Skeletal muscle satellite cell (primary cell): ENCODE data around the gene ACOT13.
"Not testable (repeated sequence)": the region's sequence is repeated elsewhere in the genome, so short reads cannot be mapped to it uniquely, and the experiment has no call there.

Source experiments
- H3K27me3 ChIP-seq: 2 replicates; pipeline ENCODE4 v1.7.0; 2013; ENCODE audit warnings: low read length; ENCODE audit not compliant: control insufficient read depth, insufficient read depth
- H3K36me3 ChIP-seq: 2 replicates; pipeline ENCODE4 v1.7.0; 2013; ENCODE audit warnings: mild to moderate bottlenecking, control low read depth, low read length; ENCODE audit not compliant: insufficient read depth
- H3K4me1 ChIP-seq: 2 replicates; pipeline ENCODE4 v1.7.0; 2013; ENCODE audit warnings: low read length; ENCODE audit not compliant: control insufficient read depth, insufficient read depth
- H3K4me2 ChIP-seq: 2 replicates; pipeline ENCODE4 v1.7.0; 2013; ENCODE audit warnings: mild to moderate bottlenecking, low read length
- H3K4me3 ChIP-seq: 2 replicates; pipeline ENCODE4 v1.7.0; 2013; ENCODE audit warnings: low read length
- H3K9ac ChIP-seq: 2 replicates; pipeline ENCODE4 v1.7.0; 2013; ENCODE audit warnings: mild to moderate bottlenecking, low read depth, low read length, moderate library complexity
- H3K9me3 ChIP-seq: replicated peaks from 2 replicates; pipeline ENCODE4 v1.7.0; 2013; ENCODE audit warnings: mild to moderate bottlenecking, control low read depth, low read length

Gene ACOT13

DNA sequence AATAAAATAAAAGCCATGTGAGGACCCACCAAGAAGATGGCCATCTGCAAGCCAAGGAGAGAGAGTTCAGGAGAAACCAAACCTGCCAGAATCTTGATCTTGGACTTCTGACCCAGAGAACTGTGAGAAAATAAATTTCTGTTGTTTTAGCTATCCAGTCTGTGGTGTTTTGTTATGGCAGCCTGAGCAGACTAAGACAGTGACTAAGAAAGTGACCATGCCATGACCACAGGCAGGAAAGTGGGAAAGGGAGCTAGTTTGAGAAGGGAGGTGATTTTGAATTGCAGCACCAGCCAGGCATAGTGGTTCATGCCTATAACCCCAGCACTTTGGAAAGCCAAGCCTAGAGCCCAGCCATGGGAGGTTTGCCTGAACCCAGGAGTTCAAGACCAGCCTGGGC lies 74.0 kb downstream of the ACOT13 start:
- peaks cover 33% of the 10 kb centered on the region for H3K4me1 ChIP-seq
- H3K4me2 ChIP-seq = peak overlapping the region; percentile 31
- H3K9ac ChIP-seq = no peak overlapping the region
- no peak overlapping the region for H3K4me3 ChIP-seq
- no peaks in the 10 kb centered on the region for H3K27me3 ChIP-seq
- H3K36me3 ChIP-seq = no peaks in the 10 kb centered on the region
- H3K9me3 ChIP-seq = no peaks in the 10 kb centered on the region

GRCh38 chr6:24742216-24742738 lies 75.4 kb downstream of the ACOT13 start:
- Histone ChIP-seq H3K4me3 (peak overlapping the region; percentile 55), H3K9me3 (no peaks in the 10 kb centered on the region), H3K9ac (no peak overlapping the region)

DNA sequence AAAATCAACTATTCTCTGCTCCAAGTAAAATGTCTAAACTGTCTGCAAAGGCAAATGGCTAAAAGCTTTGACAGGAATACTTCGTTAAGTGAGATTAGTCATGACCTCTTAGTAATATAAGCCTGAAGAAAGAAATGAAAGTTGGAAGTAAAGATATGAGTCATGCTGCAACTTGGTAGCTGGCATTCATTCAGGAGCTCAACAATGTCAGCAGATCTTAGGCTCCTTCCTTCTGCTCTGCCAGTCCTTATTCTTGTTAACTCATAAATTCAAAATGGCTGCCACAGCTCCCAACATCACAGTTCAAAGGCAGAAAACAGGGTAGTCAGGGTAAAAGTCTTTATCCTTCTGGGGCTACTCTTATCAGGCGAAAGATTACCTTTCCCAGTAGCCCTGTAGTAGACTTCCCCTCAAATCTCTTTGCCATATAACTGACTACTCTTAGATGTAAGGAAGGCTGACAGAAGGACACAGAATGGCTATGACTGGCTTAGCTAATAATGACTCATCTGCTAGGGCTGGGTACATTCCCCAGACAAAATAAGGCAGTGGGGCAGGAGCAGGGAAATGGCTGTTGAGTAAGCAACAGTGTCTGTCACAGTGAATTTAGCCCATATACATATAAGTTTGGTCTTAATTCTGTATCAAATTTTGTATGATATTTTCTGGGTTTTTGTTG lies 76.5 kb downstream of the ACOT13 start:
- no peaks in the 10 kb centered on the region for H3K27me3 ChIP-seq
- H3K9me3 ChIP-seq = no peaks in the 10 kb centered on the region
- peak overlapping the region; percentile 77 for H3K4me2 ChIP-seq
- peak overlapping the region; percentile 76 for H3K9ac ChIP-seq
- peak overlapping the region; percentile 55 for H3K4me3 ChIP-seq
- peaks cover 33% of the 10 kb centered on the region for H3K4me1 ChIP-seq
- no peaks in the 10 kb centered on the region for H3K36me3 ChIP-seq

More at GRCh38 chr6:24742216-24742738, 75.4 kb downstream of the ACOT13 start:
- H3K4me1 ChIP-seq = peaks cover 33% of the 10 kb centered on the region
- no peaks in the 10 kb centered on the region for H3K36me3 ChIP-seq
- peak overlapping the region; percentile 77 for H3K4me2 ChIP-seq
- H3K27me3 ChIP-seq = no peaks in the 10 kb centered on the region

DNA sequence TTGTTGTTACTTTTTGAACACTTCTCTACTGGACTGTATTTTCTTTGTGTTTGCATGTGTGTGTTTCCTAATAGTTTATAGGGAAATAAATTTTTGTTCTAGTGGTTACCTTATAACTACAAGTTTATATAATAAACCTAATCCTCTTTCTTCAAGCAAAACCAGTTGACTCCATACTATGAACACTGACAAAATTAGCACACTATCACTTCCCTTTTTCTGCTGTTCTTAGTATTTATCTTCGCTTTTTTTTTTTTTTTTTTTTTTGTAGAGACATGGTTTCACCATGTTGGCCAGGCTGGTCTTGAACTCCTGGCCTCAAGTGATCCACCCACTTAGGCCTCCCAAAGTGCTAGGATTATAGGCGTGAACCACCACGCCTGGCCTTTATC lies 77.1 kb downstream of the ACOT13 start:
- peak overlapping the region; percentile 77 for H3K4me2 ChIP-seq
- no peaks in the 10 kb centered on the region for H3K27me3 ChIP-seq
- no peaks in the 10 kb centered on the region for H3K9me3 ChIP-seq
- peaks cover 33% of the 10 kb centered on the region for H3K4me1 ChIP-seq
- H3K36me3 ChIP-seq = no peaks in the 10 kb centered on the region
- peak overlapping the region; percentile 76 for H3K9ac ChIP-seq
- H3K4me3 ChIP-seq = peak overlapping the region; percentile 52

GRCh38 chr6:24744911-24745310 lies 78.0 kb downstream of the ACOT13 start:
- H3K4me3 ChIP-seq = no peak overlapping the region
- peaks cover 33% of the 10 kb centered on the region for H3K4me1 ChIP-seq
- H3K36me3 ChIP-seq = no peaks in the 10 kb centered on the region
- no peaks in the 10 kb centered on the region for H3K27me3 ChIP-seq
- H3K9ac ChIP-seq = no peak overlapping the region
- no peak overlapping the region for H3K4me2 ChIP-seq
- H3K9me3 ChIP-seq = no peaks in the 10 kb centered on the region

DNA sequence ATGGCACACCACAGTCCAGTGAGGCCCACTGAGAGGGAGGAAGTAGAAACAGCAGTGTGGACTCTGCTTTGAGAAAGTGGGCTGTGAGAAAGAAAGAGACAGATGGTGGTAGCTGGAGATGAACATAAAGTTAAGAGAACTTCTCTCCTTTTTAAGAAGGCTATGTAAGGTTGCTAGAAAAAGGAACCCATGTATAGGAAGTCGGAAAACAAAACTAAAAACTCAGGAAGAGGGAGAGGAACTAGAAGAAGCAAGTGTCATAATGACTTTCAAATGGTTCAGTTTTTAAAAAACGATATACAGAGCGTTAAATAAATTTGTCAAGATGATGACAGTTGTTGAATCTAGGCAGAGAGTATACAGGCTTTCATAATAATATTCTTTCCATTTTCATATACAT lies 82.4 kb downstream of the ACOT13 start:
- H3K27me3 ChIP-seq = no peaks in the 10 kb centered on the region
- H3K4me2 ChIP-seq = no peak overlapping the region
- peaks cover under 1% of the 10 kb centered on the region for H3K4me1 ChIP-seq
- H3K9me3 ChIP-seq = no peaks in the 10 kb centered on the region
- H3K36me3 ChIP-seq = no peaks in the 10 kb centered on the region
- H3K4me3 ChIP-seq = no peak overlapping the region
- no peak overlapping the region for H3K9ac ChIP-seq

DNA sequence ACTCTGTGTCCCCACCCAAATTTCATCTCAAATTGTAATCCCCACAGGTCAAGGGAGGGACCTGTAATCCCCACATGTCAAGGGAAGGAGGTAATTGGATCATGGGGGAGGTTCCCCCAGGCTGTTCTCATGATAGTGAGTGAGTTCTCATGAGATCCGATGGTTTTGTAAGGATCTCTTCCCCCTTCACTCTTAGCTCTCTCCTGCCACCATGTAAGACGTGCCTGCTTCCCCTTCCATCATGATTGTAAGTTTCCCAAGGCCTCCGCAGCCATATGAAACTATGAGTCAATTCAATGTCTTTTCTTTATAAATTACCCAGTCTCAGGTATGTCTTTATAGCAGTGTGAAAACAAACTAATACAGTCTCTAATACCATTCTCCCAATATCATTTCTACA lies 84.0 kb downstream of the ACOT13 start:
- not testable (repeated sequence) for H3K4me3 ChIP-seq, H3K27me3 ChIP-seq, H3K9ac ChIP-seq, H3K4me2 ChIP-seq, H3K9me3 ChIP-seq, H3K36me3 ChIP-seq, H3K4me1 ChIP-seq

- Histone ChIP-seq H3K4me3 (no peak overlapping the region), H3K27me3 (no peaks in the 10 kb centered on the region), H3K9ac (no peak overlapping the region), H3K9me3 (no peaks in the 10 kb centered on the region), H3K36me3 (no peaks in the 10 kb centered on the region), H3K4me2 (no peak overlapping the region), H3K4me1 (no peaks in the 10 kb centered on the region)
Measured at GRCh38 chr6:24752503-24752902, 85.6 kb downstream of the ACOT13 start.

GRCh38 chr6:24752917-24753492 lies 86.1 kb downstream of the ACOT13 start:
- Histone ChIP-seq H3K9me3 (no peaks in the 10 kb centered on the region), H3K27me3 (no peaks in the 10 kb centered on the region), H3K36me3 (no peaks in the 10 kb centered on the region), H3K9ac (no peak overlapping the region), H3K4me1 (no peaks in the 10 kb centered on the region), H3K4me3 (no peak overlapping the region), H3K4me2 (no peak overlapping the region)

DNA sequence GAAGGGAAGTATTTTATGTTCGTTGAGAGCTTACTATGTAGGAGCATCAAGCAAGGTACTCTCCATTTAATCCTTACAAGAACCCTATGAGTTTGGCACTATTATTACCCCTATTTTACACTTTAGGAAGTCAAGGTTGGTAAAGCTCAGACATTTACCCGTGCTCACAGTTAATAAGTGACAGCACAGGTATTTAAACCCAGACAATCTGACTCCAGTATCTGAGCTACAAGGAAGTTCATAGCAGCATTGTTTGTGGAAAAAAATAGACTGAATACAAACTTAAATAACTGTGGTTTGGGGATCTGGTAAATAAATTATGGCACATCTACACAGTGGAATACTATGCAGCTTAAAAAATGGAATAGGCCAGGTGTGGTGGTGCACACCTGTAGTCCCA lies 86.7 kb downstream of the ACOT13 start:
- no peak overlapping the region for H3K9ac ChIP-seq
- H3K27me3 ChIP-seq = no peaks in the 10 kb centered on the region
- no peaks in the 10 kb centered on the region for H3K36me3 ChIP-seq
- H3K9me3 ChIP-seq = no peaks in the 10 kb centered on the region
- H3K4me1 ChIP-seq = no peaks in the 10 kb centered on the region
- no peak overlapping the region for H3K4me2 ChIP-seq
- H3K4me3 ChIP-seq = no peak overlapping the region

DNA sequence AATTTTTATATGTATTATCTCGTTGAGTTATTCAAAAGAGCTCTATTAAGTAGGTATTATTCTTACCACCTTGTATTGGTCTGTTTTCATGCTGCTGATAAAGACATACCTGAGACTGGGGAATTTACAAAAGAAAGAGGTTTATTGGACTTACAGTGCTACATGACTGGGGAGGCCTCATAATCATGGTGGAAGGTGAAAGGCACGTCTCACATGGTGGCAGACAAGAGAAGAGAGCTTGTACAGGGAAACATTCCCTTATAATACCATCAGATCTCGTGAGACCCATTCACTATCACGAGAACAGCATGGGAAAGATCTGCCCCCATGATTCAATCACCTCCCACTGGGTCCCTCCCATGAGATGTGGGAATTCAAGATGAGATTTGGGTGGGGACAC lies 87.5 kb downstream of the ACOT13 start:
- not testable (repeated sequence) for H3K4me2 ChIP-seq, H3K36me3 ChIP-seq, H3K9me3 ChIP-seq, H3K4me3 ChIP-seq, H3K4me1 ChIP-seq, H3K27me3 ChIP-seq, H3K9ac ChIP-seq
